Loucy (cell line): ENCODE results near the gene GPR151.
A peak's percentile ranks its signal among the peaks of the same experiment; 100 is the strongest.
"Not testable (repeated sequence)": the region's sequence is repeated elsewhere in the genome, so short reads cannot be mapped to it uniquely, and the experiment has no call there.

ENCODE experiments used
- H2AFZ ChIP-seq: fragments of 200-600 bp; sonication (generic); 2 replicates; pipeline ENCODE4 v1.6.0; 2016; ENCODE audit warnings: antibody characterized with exemption, mild to moderate bottlenecking, low read length, moderate library complexity
- H3F3A ChIP-seq: fragments of 200-600 bp; 2 replicates; pipeline ENCODE4 v1.6.0; 2016; ENCODE audit warnings: antibody characterized with exemption, low read depth, mild to moderate bottlenecking
- H3K27me3 ChIP-seq: fragments of 200-600 bp; sonication (generic); 2 replicates; pipeline ENCODE4 v1.6.1; 2014; ENCODE audit warnings: low read length, mild to moderate bottlenecking; ENCODE audit not compliant: insufficient read depth, poor library complexity, severe bottlenecking
- H3K36me3 ChIP-seq: fragments of 200-600 bp; sonication (generic); 2 replicates; pipeline ENCODE4 v1.6.1; 2016; ENCODE audit warnings: low read length; ENCODE audit not compliant: insufficient read depth
- H3K4me1 ChIP-seq: fragments of 200-600 bp; sonication (generic); 2 replicates; pipeline ENCODE4 v1.5.1; 2014; ENCODE audit warnings: low read length, mild to moderate bottlenecking; ENCODE audit not compliant: insufficient read depth, poor library complexity, severe bottlenecking
- H3K4me2 ChIP-seq: fragments of 200-600 bp; sonication (generic); 2 replicates; pipeline ENCODE4 v1.6.0; 2014; ENCODE audit warnings: antibody characterized with exemption, low read length, low read depth, mild to moderate bottlenecking; ENCODE audit not compliant: poor library complexity, severe bottlenecking
- H3K4me3 ChIP-seq: fragments of 200-600 bp; sonication (generic); 2 replicates; pipeline ENCODE4 v1.5.1; 2014; ENCODE audit warnings: low read length, mild to moderate bottlenecking, mixed read lengths; ENCODE audit not compliant: poor library complexity, severe bottlenecking
- H3K79me2 ChIP-seq: fragments of 200-600 bp; sonication (generic); 2 replicates; pipeline ENCODE4 v1.6.1; 2014; ENCODE audit warnings: low read length; ENCODE audit not compliant: insufficient read depth
- H3K9ac ChIP-seq: fragments of 200-600 bp; sonication (generic); 2 replicates; pipeline ENCODE4 v1.6.0; 2014; ENCODE audit warnings: mild to moderate bottlenecking, low read depth, low read length, moderate library complexity; ENCODE audit not compliant: poor library complexity, severe bottlenecking
- H3K9me2 ChIP-seq: fragments of 200-600 bp; sonication (generic); replicated peaks from 2 replicates; pipeline ENCODE4 v1.6.1; 2016; ENCODE audit warnings: low read depth, low read length, mixed read lengths
- H3K9me3 ChIP-seq: fragments of 200-600 bp; sonication (generic); 2 replicates; pipeline ENCODE4 v1.6.1; 2014; ENCODE audit warnings: mild to moderate bottlenecking, antibody characterized with exemption, low read length, low read depth; ENCODE audit not compliant: insufficient read depth
- H4K20me1 ChIP-seq: fragments of 200-600 bp; sonication (generic); 2 replicates; pipeline ENCODE4 v1.6.0; 2014; ENCODE audit warnings: antibody characterized with exemption, low read length, mild to moderate bottlenecking; ENCODE audit not compliant: insufficient read depth, poor library complexity, severe bottlenecking
- EZH2phosphoT487 ChIP-seq: fragments of 200-600 bp; IDR thresholded peaks from 2 replicates; pipeline ENCODE4 v1.6.1; 2018; ENCODE audit warnings: antibody characterized with exemption, mild to moderate bottlenecking, moderate library complexity, borderline replicate concordance
- TF ChIP-seq, protein P1 (sequence below): fragments of 200-600 bp; sonication (generic); conservative IDR thresholded peaks from 2 replicates; pipeline ENCODE4 v1.5.1; 2014; ENCODE audit warnings: mild to moderate bottlenecking, antibody characterized with exemption, low read length

The GPR151 gene

DNA sequence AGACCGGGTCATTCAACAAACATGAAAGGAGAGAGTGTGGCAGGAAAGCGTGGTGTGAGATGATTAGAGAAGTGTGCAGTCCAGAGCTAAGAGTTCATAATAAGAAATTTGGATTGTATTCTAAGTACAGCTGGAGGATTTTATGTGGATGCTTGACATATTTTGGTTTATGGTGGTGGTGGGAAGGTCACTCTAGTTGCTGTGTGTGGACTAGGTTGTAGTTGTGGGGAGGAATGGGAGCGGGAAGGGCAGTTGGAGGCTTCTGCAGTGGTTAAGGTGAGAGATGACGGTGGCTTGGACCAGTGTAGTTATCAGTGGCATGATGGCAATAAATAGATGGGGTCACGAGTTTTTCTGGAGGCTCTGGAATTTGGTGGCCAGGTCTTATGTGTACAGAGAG is 45.7 kb upstream of the GPR151 start:
- no peaks in the 10 kb centered on the region for H3K79me2 ChIP-seq
- no peaks in the 10 kb centered on the region for H3K36me3 ChIP-seq
- H3K4me3 ChIP-seq = no peak overlapping the region
- TF ChIP-seq, protein P1, sequence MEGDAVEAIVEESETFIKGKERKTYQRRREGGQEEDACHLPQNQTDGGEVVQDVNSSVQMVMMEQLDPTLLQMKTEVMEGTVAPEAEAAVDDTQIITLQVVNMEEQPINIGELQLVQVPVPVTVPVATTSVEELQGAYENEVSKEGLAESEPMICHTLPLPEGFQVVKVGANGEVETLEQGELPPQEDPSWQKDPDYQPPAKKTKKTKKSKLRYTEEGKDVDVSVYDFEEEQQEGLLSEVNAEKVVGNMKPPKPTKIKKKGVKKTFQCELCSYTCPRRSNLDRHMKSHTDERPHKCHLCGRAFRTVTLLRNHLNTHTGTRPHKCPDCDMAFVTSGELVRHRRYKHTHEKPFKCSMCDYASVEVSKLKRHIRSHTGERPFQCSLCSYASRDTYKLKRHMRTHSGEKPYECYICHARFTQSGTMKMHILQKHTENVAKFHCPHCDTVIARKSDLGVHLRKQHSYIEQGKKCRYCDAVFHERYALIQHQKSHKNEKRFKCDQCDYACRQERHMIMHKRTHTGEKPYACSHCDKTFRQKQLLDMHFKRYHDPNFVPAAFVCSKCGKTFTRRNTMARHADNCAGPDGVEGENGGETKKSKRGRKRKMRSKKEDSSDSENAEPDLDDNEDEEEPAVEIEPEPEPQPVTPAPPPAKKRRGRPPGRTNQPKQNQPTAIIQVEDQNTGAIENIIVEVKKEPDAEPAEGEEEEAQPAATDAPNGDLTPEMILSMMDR = no peak
- TF ChIP-seq EZH2phosphoT487 = no peak
- no peak overlapping the region for H3K9ac ChIP-seq
- H3K4me1 ChIP-seq = no peaks in the 10 kb centered on the region
- H3K4me2 ChIP-seq = no peak overlapping the region
- H3K9me2 ChIP-seq = no peaks in the 10 kb centered on the region
- no peak overlapping the region for H2AFZ ChIP-seq
- no peaks in the 10 kb centered on the region for H3F3A ChIP-seq
- H3K9me3 ChIP-seq = no peaks in the 10 kb centered on the region
- no peaks in the 10 kb centered on the region for H4K20me1 ChIP-seq
- H3K27me3 ChIP-seq = no peaks in the 10 kb centered on the region

DNA sequence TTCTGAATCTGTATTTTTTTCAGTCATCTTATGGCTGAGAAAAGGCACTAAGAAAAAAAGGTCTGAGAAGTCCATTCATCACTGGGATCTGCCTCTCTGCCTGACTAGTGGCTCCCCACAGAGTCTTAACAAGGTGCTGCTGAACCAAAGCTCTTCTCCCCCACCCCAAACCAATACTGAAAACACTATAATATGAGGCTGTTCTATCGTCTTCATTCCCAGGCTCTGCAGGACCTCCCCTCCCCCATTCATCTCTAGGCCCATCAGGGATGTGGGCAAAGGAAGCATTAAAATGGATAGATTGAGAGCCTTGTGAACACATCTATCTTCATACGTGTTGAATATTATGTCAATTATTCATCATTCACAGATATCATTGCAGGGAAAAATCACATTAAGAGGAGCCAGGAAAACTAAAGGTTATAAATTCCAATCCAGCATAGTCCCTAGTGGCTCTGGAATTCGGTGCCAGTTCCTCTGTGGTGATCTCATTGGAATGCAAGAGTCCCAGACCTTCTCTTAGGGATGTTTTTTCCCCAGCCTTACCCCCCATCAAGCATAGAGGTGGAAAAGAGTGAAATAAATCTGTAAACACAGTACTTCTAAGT is 44.3 kb upstream of the GPR151 start:
- TF ChIP-seq, protein P1 = no peak
- no peak for TF ChIP-seq EZH2phosphoT487
- no peak overlapping the region for H2AFZ ChIP-seq
- H3K27me3 ChIP-seq = no peaks in the 10 kb centered on the region
- H3K4me2 ChIP-seq = no peak overlapping the region
- H3K36me3 ChIP-seq = no peaks in the 10 kb centered on the region
- H4K20me1 ChIP-seq = no peaks in the 10 kb centered on the region
- H3K9me3 ChIP-seq = no peaks in the 10 kb centered on the region
- no peaks in the 10 kb centered on the region for H3K9me2 ChIP-seq
- no peaks in the 10 kb centered on the region for H3F3A ChIP-seq
- no peaks in the 10 kb centered on the region for H3K79me2 ChIP-seq
- no peaks in the 10 kb centered on the region for H3K4me1 ChIP-seq
- no peak overlapping the region for H3K9ac ChIP-seq
- no peak overlapping the region for H3K4me3 ChIP-seq

DNA sequence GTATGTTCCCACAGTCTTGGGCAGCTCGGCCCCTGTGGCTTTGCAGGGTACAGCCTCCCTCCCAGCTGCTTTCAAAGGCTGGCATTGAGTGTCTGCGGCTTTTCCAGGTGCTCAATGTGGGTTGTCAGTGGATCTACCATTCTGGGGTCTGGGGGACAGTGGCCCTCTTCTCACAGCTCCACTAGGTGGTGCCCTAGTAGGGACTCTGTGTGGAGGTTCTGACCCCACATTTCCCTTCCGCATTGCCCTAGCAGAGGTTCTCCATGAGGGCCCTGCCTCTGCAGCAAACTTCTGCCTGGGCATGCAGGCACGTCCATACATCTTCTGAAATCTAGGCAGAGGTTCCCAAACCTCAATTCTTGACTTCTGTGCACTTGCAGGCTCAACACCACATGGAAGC is 40.9 kb upstream of the GPR151 start:
- H3K9ac ChIP-seq, H3K9me2 ChIP-seq, H3K4me1 ChIP-seq, H3K9me3 ChIP-seq, H3K36me3 ChIP-seq, H3K4me2 ChIP-seq, H2AFZ ChIP-seq, H3F3A ChIP-seq, H3K4me3 ChIP-seq, H3K79me2 ChIP-seq, H4K20me1 ChIP-seq, H3K27me3 ChIP-seq: not testable (repeated sequence)
- TF ChIP-seq, protein P1 = peak; percentile 28; the same call in 1 of the 2 replicates
